ENCODE results near the gene TALDO1. TPM values are rescaled to one million over a fixed set of nuclear protein-coding genes. Genes with fewer than 3 reads are reported as not detected.

TALDO1 gene
- total and polyA plus RNA-seq, 2 of the 8 experiments (the other 6 are each of a cell fraction or from before 2014, with no cell fraction given): 265 to 308 TPM

DNA sequence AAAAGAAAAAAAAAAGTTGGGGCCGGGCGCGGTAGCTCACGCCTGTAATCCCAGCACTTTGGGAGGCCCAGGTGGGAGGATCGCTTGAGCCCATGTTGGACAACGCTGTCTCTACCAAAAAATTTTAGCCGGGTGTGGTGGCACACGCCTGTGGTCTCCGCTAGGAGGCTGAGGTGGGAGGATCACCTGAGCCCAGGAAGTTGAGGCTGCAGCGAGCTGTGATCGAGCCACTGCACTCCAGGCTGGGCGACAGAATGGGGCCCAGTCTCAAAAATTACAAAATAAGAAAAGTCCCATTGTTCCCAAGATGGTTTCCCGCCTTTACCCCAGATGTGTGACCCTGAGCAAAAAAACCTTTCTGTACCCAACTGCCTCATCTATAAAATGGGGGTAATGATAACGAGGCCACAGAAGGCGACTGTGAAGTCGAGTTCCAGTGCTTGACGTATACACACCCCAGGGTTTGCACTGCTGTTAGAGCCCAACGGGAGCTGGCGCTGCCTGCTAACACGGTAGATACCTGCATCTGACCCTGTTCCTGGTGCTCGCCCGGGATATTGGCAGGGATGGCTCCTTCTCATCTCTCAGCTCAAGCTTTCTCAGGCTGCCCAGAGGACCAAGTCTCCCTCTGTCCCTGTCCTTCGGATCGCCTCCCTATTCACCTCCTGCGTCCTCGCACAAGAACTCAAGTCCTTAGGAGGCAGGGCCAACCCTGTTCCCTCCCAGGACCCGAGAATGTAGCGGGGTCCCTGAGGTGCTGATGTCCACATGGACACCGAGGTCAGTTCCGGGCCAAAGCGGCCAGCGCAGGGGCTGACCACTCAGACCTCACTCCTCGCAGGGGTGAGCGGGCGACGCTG is 61.4 kb downstream of the TALDO1 start (continued):
- TF ChIP-seq SAP30 (IDR thresholded peaks at IDR 0.05; ENCODE audit: insufficient read depth, insufficient replicate concordance, low read length): peak; percentile 77

Data from H1 (cell line).